ENCODE results near the gene AHNAK2.
"Not testable (repeated sequence)": the region's sequence is repeated elsewhere in the genome, so short reads cannot be mapped to it uniquely, and the experiment has no call there.

Gene AHNAK2

GRCh38 chr14:104977681-104978653 is at the start of gene AHNAK2:
Gene AHNAK2 (minus strand): TSS chr14:104978374. CDS start chr14:104978237, 137 bp downstream.
- DNase-seq (ENCODE audit: low read depth), result no peak

DNA sequence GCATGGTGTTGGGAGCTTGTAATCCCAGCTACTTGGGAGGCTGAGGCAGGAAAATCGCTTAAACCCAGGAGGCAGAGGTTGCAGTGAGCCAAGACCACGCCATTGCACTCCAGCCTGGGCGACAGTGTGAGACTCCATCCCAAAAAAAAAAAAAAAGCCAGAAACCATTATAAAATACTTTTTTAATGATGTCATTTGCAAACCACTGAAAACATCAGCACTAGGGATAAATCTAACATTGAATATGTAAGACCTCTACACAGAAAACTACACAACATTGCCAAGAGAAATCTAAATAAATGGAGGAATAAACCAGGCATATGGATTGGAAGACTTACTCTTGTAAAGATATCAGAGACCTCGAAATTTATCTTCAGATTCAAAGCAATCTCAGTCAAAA is 49.5 kb upstream of the AHNAK2 start:
- DNase-seq (ENCODE audit: low read depth), result not testable (repeated sequence)

DNA sequence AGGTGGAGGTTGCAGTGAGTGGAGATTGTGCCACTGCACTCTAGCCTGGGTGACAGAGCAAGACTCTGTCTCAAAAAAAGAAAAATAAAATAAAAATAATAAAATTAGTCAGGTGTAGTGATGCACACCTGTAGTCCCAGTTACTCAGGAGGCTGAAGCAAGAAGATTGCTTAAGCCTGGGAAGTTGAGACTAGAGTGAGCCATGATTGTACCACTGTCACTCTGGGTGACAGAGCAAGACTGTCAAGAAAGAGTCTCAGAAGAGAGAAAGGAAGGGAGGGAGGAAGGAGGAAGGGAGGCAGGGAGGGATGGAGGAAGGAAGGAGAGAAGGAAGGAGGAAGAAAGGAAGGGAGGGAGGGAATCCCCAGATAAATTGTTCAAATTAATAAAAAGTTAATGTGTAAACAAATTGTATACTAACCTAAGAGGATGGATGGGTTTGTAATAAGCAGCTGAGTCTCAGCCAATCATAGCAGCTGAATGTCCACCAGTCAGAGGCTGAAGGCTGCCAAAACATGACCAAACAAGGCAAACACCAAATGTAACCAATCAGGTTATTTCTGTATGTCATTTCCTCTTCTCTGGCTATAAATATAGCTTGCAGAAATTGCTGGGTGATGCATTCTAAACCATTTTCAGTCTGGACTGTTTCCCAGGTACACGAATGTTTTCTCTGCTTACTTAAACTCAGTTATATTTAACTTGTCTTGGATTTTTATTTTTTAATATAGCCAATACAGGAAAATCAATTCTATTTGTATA is 48.8 kb upstream of the AHNAK2 start:
- DNase-seq (ENCODE audit: low read depth), result no peak

- no peak for DNase-seq (ENCODE audit: low read depth)
These were observed 48.0 kb upstream of the AHNAK2 start for GRCh38 chr14:105026033-105026785.

DNA sequence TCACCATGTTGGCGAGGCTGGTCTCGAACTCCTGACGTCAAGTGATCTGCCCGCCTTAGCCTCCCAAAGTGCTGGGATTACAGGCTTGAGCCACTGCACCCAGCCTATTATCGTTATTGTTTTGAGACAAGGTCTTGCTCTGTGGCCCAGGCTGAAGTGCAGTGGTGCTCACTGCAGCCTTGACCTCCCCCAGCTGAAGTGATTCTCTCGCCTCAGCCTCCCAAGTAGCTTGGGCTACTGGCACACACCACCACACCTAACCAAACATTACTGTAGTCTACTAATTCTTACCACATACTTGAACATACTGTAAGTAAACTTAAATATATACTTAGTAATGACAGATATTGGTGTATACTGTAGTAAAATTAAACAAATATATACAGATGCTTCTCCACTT is 47.3 kb upstream of the AHNAK2 start:
- DNase-seq (ENCODE audit: low read depth), result no peak

DNA sequence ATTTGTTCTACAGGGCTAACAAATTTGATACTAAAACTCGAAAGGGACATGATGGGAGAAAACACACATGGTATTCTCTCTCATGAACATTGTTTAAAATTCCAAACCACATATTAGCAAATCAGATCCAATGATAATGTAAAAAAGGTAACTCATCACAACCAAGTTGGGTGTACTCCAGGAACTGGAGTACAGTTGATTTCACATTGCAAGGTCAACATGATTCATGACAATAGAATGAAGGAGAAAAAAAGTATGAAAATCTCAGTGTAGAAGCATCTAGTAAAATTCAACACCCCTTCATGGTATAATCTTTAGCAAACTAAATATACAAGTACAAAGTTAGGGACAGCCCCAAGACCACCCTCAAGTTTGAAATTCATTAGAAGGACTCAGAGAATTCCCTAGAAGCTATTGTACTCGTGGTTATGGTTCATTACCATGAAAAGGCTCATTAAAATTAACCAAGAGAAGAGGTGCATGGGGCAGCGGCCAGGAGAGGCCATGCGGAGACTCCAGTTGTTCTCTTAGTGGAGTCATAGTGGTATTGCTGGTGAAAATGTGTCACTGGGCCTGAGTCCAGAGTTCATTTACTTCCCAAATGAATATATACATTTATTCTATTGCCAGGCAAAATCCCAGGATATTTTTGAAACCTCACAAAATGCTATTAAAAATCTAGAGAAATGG is 45.8 kb upstream of the AHNAK2 start:
- DNase-seq (ENCODE audit: low read depth), result no peak

GRCh38 chr14:105023144-105023543 is 45.0 kb upstream of the AHNAK2 start:
- no peak for DNase-seq (ENCODE audit: low read depth)

- no peak for DNase-seq (ENCODE audit: low read depth)
These were observed 44.1 kb upstream of the AHNAK2 start for GRCh38 chr14:105022276-105022670.

DNA sequence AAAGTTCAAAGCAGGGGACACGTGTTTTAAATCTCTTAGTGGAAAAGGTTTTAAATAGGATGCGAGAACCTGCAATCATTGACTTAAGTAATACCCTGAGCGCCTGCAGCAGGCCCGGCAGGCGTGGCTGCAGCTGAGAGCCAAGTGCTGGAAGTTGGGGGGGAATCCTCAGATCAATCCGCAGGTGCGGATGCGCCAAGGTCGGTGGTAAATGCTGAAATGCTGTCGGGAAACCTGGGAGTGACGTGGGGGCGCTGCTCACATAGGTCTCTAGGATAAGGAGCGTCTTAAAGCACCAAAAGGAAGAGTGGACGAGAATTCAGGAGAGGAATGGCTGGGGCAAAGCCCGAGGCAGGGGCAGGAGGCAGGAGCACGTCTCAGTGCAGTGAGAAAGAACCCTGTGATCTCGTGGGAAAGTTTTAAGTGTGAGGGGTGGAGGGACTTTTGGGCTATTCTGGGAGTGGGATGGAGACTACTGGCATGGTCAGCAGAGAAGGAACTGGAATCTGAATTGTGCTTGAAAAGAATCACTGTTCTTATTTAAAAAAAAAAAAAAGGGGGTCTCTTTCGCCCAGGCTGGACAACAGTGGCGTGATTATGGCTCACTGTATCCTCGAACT is 43.6 kb upstream of the AHNAK2 start:
- DNase-seq (ENCODE audit: low read depth), result no peak

GRCh38 chr14:105020815-105021655 is 42.9 kb upstream of the AHNAK2 start, which contains the start of gene CDCA4:
Gene CDCA4 (minus strand): TSS chr14:105021083. CDS start chr14:105011929, 9,154 bp downstream.
- DNase-seq (ENCODE audit: low read depth), result peak; percentile 91

- peak; percentile 23 for DNase-seq (ENCODE audit: low read depth)
These were observed 42.0 kb upstream of the AHNAK2 start for GRCh38 chr14:105019861-105020814.

DNA sequence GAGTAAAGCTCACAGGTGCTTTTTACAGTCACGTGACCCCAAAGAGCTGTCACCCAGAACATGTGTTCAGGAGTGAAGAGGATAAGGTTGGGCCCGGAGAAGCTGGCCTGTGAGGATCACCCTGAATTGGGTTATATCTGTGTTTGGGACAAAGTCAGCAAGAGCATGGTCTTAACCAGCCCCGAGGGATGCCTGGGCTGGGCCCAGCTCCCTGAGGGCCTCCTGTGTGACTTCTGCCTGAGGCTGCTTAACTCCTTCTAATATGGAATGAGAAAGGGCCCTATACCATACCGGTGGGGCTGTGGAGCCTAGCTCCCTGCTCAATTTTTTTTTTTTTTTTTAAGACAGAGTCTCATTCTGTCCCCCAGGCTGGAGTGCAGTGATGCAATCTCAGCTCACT is 40.2 kb upstream of the AHNAK2 start:
- DNase-seq (ENCODE audit: low read depth), result no peak

DNA sequence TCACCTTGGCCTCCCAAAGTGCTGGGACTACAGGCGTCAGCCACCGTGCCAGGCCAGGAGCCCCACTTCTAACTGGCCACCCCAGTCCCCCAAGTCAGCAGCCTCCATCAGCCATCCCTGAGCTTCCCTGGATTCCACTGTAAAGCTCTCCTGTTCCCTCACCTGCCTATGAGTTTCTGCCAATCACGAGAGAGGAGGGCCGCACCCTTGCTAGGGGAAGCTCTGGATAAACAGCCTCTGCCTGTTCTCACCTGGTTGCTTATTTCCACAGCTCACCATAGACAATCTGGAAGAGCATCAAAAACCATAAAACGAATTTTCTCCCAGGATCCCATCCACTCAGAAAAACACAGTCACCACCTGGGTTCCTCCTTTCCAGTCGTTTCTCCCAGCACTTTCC is 37.7 kb upstream of the AHNAK2 start:
- no peak for DNase-seq (ENCODE audit: low read depth)

- DNase-seq (ENCODE audit: low read depth), result no peak
These were observed 37.1 kb upstream of the AHNAK2 start for GRCh38 chr14:105015242-105015641.

DNA sequence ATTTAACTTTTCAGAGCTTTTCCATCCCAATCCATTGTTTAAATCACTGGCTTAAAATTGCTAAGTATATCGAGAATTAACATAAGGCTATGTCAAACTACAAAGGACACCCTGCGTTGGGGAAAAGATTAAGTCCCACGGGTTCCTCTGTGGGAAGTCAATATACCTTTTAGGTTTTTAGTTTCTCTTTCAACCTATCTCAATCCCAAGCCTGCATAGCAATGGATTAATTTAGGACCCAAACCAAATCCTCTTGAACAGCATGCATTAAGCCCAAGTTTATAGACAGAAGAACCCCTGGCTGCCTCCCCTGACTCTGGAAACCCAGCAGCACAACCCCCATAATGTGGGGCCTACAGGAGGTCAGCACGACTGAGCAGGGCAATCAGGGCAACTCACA is 36.5 kb upstream of the AHNAK2 start:
- no peak for DNase-seq (ENCODE audit: low read depth)

- no peak for DNase-seq (ENCODE audit: low read depth)
These were observed 35.9 kb upstream of the AHNAK2 start for GRCh38 chr14:105014032-105014431.

DNA sequence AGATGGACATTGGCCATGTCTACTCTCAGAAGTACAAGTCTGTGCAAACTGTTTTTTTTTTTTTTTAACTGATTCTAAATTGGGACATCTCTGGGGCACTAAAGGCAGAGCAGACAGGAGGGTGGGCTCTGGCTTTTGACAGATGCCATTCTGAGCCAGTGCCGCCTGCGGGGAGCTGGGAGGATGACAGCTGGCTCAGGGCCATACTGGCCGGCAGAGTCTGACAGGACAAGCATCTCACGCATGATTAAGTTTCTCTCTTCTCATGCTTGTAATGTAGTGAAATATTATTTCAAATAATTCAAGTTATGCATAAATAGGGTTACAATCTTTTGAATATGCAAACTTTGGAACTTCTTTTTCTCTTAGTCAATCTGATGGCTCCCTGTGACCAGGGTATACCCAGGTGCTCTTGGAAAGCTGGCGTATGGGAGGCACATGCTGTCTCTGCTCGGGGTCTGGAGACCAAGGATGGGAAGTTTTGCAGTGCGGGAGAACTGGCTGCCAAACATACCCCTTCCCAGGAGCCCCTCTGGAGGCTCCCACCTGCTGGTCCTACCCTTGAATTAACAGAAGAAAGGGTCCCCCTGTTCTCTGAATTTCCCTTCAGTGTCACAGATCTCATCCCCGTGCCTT is 35.1 kb upstream of the AHNAK2 start:
- no peak for DNase-seq (ENCODE audit: low read depth)

DNA sequence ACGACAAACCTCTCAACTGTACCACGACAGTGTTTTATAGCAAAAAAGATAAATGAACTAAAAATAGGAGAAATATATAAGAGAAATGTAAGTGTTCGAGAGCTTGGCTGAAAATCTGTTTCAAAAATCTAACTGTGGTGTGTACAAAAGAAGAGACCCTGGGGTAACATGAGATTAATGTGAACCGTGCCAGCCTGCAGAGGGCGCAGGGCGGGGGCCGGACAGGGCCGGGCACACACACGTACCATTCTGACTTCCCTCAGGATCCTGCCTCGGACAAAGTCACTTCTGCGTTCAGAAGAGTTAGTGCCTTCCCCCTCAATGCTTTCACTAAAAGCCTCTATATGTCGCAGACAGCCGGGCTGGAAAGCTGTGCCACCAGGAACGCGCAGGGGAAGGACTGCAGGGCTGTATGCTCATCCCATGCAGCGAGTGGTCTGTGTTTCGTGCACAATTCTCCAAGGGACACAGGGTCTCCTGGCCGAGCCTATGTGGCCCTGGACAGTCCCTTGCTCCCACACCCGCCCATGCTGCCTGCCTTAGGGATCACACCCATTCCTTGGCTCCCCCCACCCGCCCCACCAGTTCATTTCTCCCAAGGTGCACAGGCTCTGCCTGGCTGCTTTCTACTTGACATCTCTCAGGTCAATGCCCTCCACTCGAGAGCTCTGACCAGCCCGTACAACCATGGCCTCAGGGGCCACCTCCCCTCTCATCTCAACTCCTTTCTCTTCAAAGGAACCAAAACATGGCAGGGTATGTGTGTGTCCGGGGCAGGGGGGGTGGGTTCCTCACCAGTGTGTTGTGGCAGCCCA is 34.2 kb upstream of the AHNAK2 start:
- DNase-seq (ENCODE audit: low read depth), result no peak
